ENCODE results near the gene CAMKMT. TPM values are rescaled to one million over a fixed set of nuclear protein-coding genes. Genes with fewer than 3 reads are reported as not detected.

Gene CAMKMT
- total and polyA plus RNA-seq, 2 experiments from 2014 or later = 26.5 to 29.5 TPM

DNA sequence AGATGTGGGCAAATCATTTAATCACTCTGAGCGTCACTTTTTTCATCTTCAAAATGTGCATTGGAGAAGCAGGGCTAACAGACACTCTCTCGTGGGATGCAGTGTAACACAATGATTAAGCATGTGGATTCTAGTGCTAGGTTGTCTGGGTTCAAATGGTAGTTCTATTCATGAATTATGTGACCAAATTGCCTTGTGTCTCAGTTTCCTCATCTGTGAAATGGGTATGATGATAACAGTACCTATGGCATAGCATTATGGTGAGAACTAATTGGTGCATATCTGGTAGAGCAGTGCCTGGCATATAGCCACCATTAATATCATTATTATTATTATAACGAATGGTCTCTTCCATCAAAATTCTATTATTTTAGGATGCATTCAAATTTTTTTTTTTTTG is 437.4 kb downstream of the CAMKMT start (continued):
- TF ChIP-seq, protein P1, sequence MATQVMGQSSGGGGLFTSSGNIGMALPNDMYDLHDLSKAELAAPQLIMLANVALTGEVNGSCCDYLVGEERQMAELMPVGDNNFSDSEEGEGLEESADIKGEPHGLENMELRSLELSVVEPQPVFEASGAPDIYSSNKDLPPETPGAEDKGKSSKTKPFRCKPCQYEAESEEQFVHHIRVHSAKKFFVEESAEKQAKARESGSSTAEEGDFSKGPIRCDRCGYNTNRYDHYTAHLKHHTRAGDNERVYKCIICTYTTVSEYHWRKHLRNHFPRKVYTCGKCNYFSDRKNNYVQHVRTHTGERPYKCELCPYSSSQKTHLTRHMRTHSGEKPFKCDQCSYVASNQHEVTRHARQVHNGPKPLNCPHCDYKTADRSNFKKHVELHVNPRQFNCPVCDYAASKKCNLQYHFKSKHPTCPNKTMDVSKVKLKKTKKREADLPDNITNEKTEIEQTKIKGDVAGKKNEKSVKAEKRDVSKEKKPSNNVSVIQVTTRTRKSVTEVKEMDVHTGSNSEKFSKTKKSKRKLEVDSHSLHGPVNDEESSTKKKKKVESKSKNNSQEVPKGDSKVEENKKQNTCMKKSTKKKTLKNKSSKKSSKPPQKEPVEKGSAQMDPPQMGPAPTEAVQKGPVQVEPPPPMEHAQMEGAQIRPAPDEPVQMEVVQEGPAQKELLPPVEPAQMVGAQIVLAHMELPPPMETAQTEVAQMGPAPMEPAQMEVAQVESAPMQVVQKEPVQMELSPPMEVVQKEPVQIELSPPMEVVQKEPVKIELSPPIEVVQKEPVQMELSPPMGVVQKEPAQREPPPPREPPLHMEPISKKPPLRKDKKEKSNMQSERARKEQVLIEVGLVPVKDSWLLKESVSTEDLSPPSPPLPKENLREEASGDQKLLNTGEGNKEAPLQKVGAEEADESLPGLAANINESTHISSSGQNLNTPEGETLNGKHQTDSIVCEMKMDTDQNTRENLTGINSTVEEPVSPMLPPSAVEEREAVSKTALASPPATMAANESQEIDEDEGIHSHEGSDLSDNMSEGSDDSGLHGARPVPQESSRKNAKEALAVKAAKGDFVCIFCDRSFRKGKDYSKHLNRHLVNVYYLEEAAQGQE (IDR thresholded peaks at IDR 0.05; ENCODE audit: unreplicated experiment) = no peak
- TF ChIP-seq JUNB (IDR thresholded peaks at IDR 0.05; ENCODE audit: unreplicated experiment) (no peak), EZH2phosphoT487 (IDR thresholded peaks at IDR 0.05; ENCODE audit: unreplicated experiment) (no peak), STAT1 (IDR thresholded peaks at IDR 0.05; ENCODE audit: unreplicated experiment) (no peak)

DNA sequence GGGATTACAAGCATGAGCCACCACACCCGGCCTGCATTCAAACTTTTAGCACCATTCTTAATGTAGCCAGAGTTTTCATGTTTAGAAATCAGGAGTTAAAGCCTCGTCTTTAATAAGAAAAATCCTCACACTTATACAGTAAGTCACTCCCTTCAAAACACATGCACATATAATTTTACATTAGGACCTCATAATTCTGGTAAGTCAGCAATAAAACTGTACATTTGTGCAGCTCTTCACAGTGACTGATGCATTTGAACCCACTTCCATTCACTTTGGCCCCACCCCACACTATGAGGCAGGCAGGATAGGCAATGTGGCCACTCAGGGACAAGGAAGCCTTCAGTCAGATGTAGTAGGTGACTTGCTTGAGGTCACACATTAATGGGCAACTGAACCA is 438.0 kb downstream of the CAMKMT start:
- DNase-seq (ENCODE audit: low spot score) (no peak), ATAC-seq (no peak)
- Histone ChIP-seq H4K20me1 (replicated peaks; ENCODE audit: insufficient read depth) (no peaks in the 10 kb centered on the region), H3K79me2 (replicated peaks; ENCODE audit: insufficient read depth) (no peaks in the 10 kb centered on the region), H3K9me2 (ENCODE audit: insufficient read depth) (no peaks in the 10 kb centered on the region), H3K4me1 (ENCODE audit: insufficient read depth) (peaks cover 40% of the 10 kb centered on the region), H3K36me3 (ENCODE audit: insufficient read depth) (no peaks in the 10 kb centered on the region), H3K4me2 (peak overlapping the region; percentile 95), H3K27me3 (ENCODE audit: insufficient read depth) (peaks cover 42% of the 10 kb centered on the region), H3K27ac (ENCODE audit: low read depth) (no peak overlapping the region), H3K4me3 (no peak overlapping the region), H2AFZ (0 out of 2 replicates have a peak overlapping the region, but pooled peaks have one; percentile 64), H3F3A (replicated peaks; ENCODE audit: low read depth) (peaks cover 24% of the 10 kb centered on the region)
- Mint-ChIP-seq H3K4me3 (no peak overlapping the region), H3K36me3 (ENCODE audit: low read depth) (no peaks in the 10 kb centered on the region; the same call in 2 of the 3 replicates), H3K9me3 (peaks cover 3% of the 10 kb centered on the region; the same call in 2 of the 3 replicates), H3K4me1 (peaks cover 58% of the 10 kb centered on the region), H3K27me3 (ENCODE audit: insufficient read depth, low read depth, poor library complexity) (peaks cover 32% of the 10 kb centered on the region), H3K27ac (no peak overlapping the region)
- TF ChIP-seq, protein P1 (IDR thresholded peaks at IDR 0.05; ENCODE audit: unreplicated experiment) = no peak
- no peak for TF ChIP-seq CREB1 (CRISPR knock-in tag; IDR thresholded peaks at IDR 0.05; ENCODE audit: low read depth)
- TF ChIP-seq ZNF114 (CRISPR knock-in tag; IDR thresholded peaks at IDR 0.05) = no peak
- no peak for TF ChIP-seq ZNF331 (CRISPR knock-in tag; IDR thresholded peaks at IDR 0.05; ENCODE audit: low read depth)
- TF ChIP-seq NANOG (IDR thresholded peaks at IDR 0.05; ENCODE audit: borderline replicate concordance) = no peak
- TF ChIP-seq STAT1 (IDR thresholded peaks at IDR 0.05; ENCODE audit: unreplicated experiment) = no peak

Measured in GM23338 (cell line).